Fibroblast of skin of left biceps (primary cell): Measurements from ENCODE around the gene NLRP6.
"Not testable (repeated sequence)": the region's sequence is repeated elsewhere in the genome, so short reads cannot be mapped to it uniquely, and the experiment has no call there.

ENCODE experiments used
- DNase-seq, 2 experiments: peaks; one replicate each; pipeline ENCODE4 v3.0.0-alpha.2; 2013; ENCODE audit warnings: low read depth in 2 of 2

NLRP6 gene

DNA sequence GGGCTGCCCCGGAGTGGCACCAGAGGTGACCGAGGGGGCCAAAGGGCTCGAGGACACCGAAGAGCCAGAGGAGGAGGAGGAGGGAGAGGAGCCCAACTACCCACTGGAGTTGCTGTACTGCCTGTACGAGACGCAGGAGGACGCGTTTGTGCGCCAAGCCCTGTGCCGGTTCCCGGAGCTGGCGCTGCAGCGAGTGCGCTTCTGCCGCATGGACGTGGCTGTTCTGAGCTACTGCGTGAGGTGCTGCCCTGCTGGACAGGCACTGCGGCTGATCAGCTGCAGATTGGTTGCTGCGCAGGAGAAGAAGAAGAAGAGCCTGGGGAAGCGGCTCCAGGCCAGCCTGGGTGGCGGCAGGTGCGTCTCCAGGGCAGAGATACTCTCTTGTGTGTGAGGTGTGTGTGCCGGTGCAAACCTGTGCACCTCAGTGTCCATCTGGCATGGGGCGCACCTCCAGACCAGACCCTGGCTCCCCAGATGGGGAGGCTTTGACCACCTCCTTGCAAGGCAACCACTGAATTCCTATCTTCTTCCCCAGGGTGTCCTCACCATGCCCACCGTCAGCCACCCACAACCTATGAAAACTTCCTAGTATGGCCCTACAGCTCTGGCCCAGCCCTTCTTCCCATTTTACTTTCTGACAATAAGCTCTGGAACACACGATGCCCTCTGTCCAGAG is 3.4 kb downstream of the NLRP6 start:
- DNase-seq: no peak

GRCh38 chr11:282171-282570 is 4.0 kb downstream of the NLRP6 start:
- DNase-seq: no peak

- no peak for DNase-seq
Measured at GRCh38 chr11:282630-283360, 4.6 kb downstream of the NLRP6 start.

DNA sequence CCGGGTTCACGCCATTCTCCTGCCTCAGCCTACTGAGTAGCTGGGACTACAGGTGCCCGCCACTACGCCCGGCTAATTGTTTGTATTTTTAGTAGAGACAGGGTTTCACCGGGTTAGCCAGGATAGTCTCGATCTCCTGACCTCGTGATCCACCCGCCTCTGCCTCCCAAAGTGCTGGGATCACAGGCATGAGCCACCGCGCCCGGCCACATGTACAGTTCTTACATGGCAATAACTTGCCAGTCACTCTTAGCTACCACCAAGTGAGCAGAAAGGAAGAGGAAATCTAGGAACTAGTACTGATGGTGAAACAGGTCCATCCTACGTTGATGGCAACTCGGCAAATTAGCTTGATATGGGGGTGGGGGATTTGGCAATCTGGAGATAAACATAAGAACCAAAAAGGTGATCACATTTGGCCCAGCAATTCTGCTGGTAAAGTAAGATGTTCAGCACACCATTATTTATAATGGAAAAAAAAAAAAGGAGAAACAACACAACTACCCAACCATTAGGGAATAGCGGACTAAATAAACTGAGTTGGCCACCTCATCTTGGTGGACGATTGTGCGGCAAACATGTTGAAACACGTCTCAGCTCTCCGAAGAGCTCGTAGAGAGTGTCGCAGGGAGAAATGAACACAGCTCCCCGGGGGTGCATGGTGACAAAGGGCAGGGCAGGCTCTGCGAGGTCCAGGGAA is 5.3 kb downstream of the NLRP6 start:
- no peak for DNase-seq

GRCh38 chr11:284105-285020 is 6.2 kb downstream of the NLRP6 start:
- DNase-seq: no peak

GRCh38 chr11:285021-285893 is 7.0 kb downstream of the NLRP6 start:
- no peak for DNase-seq

GRCh38 chr11:285894-286220 is 7.7 kb downstream of the NLRP6 start:
- DNase-seq: no peak

- DNase-seq: not testable (repeated sequence)
Measured at GRCh38 chr11:286977-287820, 9.0 kb downstream of the NLRP6 start.

- DNase-seq: no peak
Measured at GRCh38 chr11:287821-288477, 9.7 kb downstream of the NLRP6 start.

GRCh38 chr11:288478-289397 is 10.5 kb downstream of the NLRP6 start, which contains the start of gene PGGHG:
TSS of gene PGGHG (plus strand) at chr11:289126. CDS start at chr11:289817, 691 bp downstream.
- no peak for DNase-seq

DNA sequence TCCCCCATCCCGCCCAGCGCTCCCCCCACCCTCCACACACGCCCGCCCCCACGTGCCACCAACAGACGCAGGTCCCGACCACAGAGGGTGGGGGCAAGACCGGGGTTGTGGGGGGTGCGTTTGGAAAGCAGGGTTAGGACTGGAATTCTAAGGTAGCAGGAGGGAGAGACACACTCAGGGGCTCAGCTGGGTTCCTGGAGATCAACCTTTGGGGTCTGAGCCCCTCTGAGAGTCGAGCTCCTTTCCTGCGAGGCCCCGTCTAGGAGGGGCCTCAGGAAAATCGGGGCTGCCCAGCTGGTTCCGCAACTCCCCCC is 11.1 kb downstream of the NLRP6 start:
- DNase-seq: no peak

- DNase-seq: no peak
Measured at GRCh38 chr11:289712-290620, 11.8 kb downstream of the NLRP6 start.

DNA sequence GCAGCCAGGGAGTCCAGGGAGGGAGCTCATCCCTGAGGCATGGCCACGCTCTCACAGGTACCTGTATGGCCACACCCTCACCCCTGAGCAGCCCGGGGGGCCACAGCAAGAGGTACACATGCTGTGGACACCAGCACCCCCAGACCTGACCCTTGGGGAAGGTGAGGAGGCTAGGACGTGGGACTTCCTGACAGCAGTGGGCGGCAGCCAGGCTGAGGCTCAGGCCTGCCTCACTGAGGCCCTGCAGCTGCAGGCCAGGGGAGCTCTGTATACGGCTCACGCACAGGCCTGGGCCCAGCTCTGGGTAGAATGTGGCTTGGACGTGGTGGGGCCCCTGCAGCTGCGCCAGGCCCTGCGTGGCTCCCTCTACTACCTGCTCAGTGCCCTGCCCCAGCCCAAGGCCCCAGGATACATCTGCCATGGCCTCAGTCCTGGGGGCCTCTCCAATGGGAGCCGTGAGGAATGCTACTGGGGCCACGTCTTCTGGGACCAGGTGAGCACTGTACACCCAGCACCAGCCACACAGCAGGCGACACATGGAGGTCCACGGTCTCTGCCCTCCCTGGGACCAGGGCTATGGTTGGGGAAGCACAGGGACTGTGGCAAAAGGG is 12.5 kb downstream of the NLRP6 start:
- no peak for DNase-seq

DNA sequence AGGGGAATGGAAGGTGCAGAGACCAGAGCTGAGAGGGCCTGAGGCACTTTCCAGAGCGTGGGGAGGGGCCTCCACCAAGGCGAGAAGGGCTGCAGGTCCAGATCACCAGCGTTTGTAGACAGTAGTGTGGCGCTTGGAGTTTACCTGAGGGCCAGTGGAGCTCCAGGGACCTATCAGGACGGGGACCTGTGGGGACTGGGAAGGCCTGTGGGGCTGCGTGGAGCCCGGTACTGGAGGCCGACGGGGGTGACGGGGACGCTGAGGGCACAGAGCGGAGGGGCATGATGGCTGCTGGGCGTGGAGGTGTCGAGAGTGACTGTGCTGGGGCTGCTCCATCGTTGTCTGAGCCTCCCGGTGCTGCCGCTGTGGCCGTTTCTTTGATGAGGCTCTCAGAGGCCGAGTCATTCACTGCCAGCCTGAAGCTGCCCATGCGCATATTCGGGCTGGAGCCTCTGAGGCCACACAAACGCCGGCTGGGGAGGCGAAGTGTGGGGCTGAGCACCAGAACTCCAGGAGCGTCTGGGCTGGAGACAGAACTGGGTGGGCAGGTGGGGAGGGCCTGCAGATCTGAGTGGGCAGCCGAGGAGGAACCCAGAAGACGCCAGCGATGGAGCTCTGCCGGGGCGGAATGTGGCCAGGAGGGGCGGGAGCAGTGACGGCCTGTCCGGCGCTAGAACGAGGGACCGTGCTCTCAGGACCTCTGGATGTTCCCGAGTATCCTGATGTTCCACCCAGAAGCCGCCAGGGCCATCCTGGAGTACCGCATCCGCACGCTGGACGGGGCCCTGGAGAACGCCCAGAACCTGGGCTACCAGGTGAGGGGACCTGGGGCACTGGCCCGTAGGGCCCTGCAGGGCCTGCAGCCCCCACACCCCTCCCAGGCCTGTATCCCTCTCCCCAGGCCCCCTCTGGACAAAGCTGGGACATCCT is 13.3 kb downstream of the NLRP6 start:
- no peak for DNase-seq

- no peak for DNase-seq
Measured at GRCh38 chr11:292211-293121, 14.3 kb downstream of the NLRP6 start.
